Skeletal muscle cell (primary cell): ENCODE measurements around the gene RAET1L.
"Not testable (repeated sequence)": the region's sequence is repeated elsewhere in the genome, so short reads cannot be mapped to it uniquely, and the experiment has no call there.

ENCODE experiments used
- DNase-seq: peaks from one replicate; pipeline ENCODE4 v3.0.0-alpha.2; 2010; ENCODE audit warnings: low read depth
- H3K4me3 ChIP-seq: 2 replicates; pipeline ENCODE4 v1.5.1; 2011; ENCODE audit warnings: low read depth, mild to moderate bottlenecking, control low read depth, low read length, moderate library complexity

RAET1L gene

GRCh38 chr6:149968909-149969308, 56.4 kb downstream of the RAET1L start:
- DNase-seq, H3K4me3 ChIP-seq: not testable (repeated sequence)
